GM18519 (cell line): ENCODE measurements around the gene LAIR1.
"Not testable (repeated sequence)": the region's sequence is repeated elsewhere in the genome, so short reads cannot be mapped to it uniquely, and the experiment has no call there.

Experiments
- ATAC-seq: cut with Tn5 transposase; IDR thresholded peaks from one replicate; pipeline ENCODE4 v1.9.1; 2021; ENCODE audit warnings: mild to moderate bottlenecking, moderate library complexity; ENCODE audit not compliant: unreplicated experiment, low FRiP score

Gene LAIR1

DNA sequence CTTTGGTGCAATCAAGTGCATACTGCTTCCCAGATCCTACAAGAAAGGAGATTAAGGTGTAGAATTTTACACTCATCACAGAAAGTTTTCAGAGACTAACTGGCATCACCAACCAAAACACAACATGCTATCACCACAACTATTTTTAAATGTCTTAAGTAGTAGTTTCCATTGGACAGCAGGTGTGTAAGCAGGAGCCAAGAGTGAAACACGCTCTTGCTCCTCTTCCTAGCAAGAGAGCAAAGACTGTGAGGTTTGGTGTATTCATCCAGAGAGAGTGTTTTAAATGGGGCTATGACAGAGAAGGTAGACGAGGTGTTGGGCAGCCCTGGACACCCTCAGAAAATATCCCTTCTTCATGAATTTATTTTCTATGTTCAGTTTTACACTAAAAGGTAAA, 13.3 kb downstream of the LAIR1 start:
- ATAC-seq = no peak

DNA sequence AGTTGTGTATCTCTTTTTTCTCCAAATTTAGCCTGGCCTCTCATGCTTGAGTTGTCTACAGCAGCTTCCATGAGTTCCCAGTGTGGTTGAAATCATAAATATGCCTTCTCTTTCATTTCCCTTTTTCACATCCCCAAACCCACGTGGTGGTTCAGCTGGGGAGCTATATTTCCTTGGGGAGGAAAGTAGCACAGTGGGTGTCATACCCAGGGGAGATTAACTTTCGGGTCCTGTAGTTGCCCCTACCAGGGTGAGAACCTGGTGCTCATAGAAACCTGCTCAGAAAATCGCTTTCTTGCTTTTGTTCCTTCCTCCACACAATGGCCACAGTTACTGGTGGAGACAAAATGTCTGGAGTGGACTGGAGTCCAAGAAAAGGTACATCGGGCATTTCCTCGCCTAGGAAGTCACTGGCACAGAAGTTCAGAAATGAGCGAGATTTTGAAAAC, 18.8 kb downstream of the LAIR1 start:
- no peak for ATAC-seq

GRCh38 chr19:54343868-54344267, 20.9 kb downstream of the LAIR1 start:
- ATAC-seq = no peak

DNA sequence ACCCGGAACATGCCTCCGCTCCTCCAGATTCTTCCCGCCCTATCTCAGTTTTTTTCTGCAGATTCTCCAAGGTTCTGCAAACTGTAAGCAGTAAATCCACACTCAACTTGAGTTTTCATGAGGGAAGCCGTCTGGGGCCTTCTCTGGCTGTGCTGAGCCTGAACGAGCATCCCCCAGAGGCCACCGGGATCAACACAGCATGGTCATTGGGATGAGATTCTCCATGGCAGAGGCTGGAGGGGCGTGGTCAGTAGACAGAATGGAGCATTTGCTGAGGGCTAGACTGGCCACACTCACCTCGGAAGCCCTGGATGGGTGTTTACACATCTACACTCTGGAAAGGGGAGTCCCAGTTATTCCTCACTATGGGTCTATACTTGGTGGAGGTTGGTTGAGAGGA, 23.4 kb downstream of the LAIR1 start:
- ATAC-seq = no peak

GRCh38 chr19:54339646-54340358, 24.9 kb downstream of the LAIR1 start:
- no peak for ATAC-seq

DNA sequence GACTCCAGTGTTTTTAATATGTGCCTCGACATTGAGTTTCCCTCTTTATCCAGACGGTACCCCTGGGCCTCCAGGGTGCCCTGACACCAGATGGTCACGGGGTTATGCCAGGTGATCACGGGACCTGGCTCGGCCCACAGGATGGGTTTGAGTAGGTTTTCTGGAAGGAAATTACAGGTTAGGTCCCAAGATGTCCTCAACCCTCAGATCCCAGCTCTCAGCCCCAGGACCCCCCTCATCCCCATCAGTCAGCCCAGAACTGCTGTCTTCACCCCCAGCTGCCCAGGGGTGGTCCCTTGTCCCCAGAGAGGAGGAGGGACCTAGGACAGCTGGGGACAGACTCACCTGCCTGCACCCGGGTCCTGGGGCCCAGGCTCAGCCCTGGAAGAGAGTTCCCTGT, 26.2 kb downstream of the LAIR1 start:
- no peak for ATAC-seq

DNA sequence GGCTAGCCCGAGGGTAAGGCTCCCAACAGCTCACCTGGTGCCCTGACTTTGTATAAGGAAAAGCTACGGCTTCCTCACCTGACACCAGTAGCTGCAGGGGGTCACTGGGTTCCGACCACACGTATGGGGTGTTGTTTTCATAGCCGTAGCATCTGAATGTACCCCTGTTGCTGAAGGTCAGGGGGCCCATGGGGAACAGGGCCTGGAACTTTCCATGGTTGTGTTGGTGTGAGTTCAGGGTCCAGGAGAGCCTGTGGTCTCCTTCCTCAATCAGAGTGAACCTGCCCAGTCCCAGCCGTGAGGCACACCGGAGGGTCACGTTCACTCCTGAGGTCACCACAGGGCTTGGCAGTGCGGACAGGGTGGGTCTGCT, 26.9 kb downstream of the LAIR1 start:
- no peak for ATAC-seq

DNA sequence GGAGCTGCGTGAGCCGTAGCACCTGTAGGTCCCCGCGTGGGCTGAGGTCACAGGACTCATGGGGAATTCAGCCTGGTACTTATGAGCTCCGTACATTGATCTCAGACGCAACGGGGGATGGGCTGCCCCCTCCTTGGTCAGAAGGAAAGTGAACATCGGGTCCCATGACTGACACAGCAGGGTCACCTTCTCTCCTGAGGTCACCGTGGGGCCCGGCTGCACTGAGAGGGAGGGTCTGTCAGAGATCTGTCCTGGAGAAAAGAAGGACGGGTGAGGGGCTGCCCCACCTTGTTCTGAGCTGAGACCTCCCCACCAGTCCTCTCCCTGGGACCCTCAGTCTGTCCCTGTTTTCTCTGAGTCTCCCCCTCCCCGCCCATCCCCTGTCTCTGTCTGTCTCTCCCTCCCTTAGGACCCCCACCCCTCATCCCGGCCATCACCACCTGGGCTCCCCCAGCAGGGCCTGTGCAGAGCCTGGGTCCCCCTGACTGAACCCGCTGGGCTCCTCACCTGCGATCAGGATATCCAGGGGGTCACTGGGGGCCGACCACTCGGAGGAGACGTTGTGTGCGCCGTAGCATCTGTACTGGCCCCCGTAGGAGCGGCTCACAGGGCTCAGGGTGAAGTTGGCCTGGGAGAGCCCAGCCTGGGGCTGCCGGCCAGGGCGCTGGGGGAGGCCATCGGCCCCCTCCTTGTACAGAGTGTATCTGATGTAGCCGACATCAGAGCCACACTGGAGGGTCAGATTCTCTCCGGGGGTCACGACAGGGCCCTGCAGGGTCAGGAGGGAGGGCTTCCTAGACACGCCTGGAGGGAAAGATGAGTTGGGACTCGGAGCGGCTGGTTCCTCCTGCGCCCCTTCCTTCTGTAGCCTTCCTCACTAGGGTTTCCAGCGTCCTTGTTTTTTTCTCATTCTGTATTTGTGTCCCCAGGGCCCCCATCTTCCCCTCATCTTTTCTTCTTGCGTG, 27.6 kb downstream of the LAIR1 start:
- ATAC-seq = no peak

- ATAC-seq = no peak
Observed at GRCh38 chr19:54335979-54336892, 28.5 kb downstream of the LAIR1 start.

GRCh38 chr19:54335164-54335563, 29.6 kb downstream of the LAIR1 start:
- no peak for ATAC-seq

DNA sequence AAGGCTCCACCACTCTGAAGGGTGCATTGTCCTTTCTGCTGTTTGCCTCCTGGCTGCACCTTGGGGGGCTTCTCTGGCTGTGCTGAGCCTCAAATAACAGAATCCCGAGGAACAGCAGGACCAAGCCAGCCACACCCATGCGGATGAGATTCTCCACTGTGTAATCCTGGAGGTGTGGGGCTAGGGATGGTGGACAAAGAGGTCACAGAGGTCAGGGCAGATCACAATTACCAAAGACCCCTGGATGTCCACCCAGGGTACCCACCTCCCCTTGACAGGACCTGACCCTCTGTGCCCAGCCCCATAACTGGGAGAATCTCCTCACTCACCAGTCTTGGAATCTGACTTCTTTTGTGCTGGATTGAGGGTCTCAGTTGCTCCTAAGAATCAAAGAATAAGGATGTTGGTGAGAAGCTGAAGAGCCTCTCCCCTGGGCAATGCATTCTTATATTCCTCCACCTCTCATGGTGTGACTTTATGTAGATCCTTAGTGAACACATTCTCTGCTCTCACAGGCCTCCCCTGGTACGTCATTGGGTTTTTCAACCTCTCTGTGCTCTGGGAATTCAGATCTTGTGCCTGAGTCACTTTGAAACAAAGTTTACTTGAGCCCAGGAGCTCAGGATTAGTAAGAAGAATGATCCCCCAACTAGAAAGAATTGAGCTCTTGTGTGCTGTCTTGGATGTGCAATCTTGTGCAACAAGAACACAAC, 31.0 kb downstream of the LAIR1 start:
- ATAC-seq = no peak

GRCh38 chr19:54332149-54332548, 32.6 kb downstream of the LAIR1 start:
- no peak for ATAC-seq

DNA sequence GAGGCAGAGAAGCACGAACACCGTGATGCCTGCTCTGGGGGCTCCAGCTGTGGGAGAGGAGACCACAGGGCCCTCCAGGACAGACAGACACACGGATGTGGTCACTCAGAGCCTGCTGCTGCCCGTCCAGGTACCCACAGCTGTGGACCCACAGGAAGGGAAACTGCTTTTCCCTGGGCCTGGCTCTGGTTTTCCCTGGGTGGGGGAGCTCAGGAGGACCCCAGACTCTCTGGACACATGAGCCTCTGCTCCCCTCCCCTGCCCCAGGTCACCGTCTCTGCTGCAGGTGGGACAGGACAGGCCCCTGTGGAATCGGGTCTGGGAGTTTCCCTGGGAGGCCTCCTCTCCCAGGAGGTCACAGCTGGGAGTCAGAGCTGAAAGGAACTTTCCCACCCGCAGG, 33.1 kb downstream of the LAIR1 start:
- ATAC-seq = no peak

GRCh38 chr19:54329476-54330165, 35.1 kb downstream of the LAIR1 start:
- ATAC-seq = no peak

GRCh38 chr19:54328781-54329180, 36.0 kb downstream of the LAIR1 start:
- ATAC-seq = not testable (repeated sequence)

DNA sequence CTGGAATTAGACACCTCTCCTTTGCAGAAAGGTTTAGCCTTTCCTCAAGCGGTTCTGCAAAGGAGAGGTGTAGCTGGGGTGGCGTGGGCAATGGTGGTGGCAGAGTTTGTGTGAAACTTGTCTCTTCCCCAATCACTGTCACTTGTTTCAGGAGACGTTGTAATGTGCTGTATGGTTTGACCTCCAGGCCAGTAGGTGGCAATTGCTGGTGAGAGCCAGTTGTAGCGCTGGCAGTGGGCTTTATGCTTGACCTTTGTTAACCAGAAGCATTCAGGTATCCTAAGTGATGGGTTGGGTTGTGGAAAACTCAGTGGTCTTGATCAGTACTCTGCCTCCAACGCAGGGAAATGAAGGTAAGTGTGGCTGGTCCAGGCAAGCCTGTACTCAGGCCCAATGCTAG, 39.1 kb downstream of the LAIR1 start:
- ATAC-seq = no peak

- no peak for ATAC-seq
Observed at GRCh38 chr19:54325194-54325621, 39.5 kb downstream of the LAIR1 start.

GRCh38 chr19:54324071-54324470, 40.7 kb downstream of the LAIR1 start:
- ATAC-seq = no peak

DNA sequence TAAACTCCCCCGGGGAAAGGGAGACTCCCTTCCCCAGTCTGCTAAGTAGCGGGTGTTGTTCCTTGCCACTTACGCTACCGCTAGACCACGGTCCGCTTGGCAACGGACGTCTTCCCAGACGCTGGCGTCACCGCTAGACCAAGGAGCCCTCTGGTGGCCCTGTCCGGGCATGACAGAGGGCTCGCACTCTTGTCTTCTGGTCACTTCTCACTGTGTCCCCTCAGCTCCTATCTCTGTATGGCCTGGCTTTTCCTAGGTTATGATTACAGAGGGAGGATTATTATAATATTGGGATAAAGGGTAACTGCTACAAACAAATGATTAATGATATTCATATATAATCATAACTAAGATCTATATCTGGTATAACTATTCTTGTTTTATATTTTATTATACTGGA, 41.8 kb downstream of the LAIR1 start:
- ATAC-seq = not testable (repeated sequence)
